ENCODE measurements around the gene NSD1. TPM values are rescaled to one million over a fixed set of nuclear protein-coding genes. Genes with fewer than 3 reads are reported as not detected.

NSD1 gene
- total RNA-seq, 2 donors from 2014 or later = 29.8 to 32.0 TPM

DNA sequence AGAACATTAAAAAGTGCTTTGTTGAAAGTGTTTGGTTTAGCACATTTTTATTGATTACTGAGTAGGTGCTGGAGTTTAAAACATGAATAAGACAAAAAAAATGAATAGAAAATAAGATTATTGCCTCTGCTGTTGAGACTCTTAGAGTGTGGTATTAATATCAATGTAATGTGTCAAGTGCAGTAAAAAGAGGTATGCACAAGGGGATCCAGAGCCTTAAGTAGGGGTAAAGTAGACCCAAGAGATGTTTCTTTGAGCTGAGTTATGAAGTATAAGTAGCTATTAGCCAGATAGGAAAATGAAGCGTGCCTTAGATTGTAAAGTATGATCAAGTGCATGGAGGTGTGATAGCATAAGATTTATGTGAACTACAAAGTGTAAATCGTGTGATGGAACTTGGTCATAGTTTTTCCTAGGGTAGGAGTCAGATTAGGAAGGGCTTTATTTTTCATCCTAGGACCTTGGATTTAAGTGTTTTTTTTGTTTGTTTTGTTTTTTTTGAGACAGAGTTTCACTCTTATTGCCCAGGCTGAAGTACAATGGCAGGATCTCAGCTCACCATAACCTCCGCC is 45.2 kb downstream of the NSD1 start:
- ATAC-seq (no peak), DNase-seq (no peak)
- Histone ChIP-seq H3K9me3 (no peaks in the 10 kb centered on the region), H3K27me3 (no peaks in the 10 kb centered on the region), H3K4me3 (no peak overlapping the region), H3K36me3 (replicated peaks in 1 of 2; ENCODE audit: insufficient read depth in 1 of 2, low read depth in 2 of 2) (no peaks in the 10 kb centered on the region), H3K27ac (no peak overlapping the region), H3K4me1 (peaks cover 15% of the 10 kb centered on the region)
- 74 to 91% methylated on average over 3 of the region's 3 CpGs for WGBS, 2 donors
- intact Hi-C loops (cut with DNase I) = no loop called here
- no peak for TF ChIP-seq POLR2A (IDR thresholded peaks at IDR 0.05)
- TF ChIP-seq, protein P1, sequence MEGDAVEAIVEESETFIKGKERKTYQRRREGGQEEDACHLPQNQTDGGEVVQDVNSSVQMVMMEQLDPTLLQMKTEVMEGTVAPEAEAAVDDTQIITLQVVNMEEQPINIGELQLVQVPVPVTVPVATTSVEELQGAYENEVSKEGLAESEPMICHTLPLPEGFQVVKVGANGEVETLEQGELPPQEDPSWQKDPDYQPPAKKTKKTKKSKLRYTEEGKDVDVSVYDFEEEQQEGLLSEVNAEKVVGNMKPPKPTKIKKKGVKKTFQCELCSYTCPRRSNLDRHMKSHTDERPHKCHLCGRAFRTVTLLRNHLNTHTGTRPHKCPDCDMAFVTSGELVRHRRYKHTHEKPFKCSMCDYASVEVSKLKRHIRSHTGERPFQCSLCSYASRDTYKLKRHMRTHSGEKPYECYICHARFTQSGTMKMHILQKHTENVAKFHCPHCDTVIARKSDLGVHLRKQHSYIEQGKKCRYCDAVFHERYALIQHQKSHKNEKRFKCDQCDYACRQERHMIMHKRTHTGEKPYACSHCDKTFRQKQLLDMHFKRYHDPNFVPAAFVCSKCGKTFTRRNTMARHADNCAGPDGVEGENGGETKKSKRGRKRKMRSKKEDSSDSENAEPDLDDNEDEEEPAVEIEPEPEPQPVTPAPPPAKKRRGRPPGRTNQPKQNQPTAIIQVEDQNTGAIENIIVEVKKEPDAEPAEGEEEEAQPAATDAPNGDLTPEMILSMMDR (IDR thresholded peaks at IDR 0.05) = no peak

DNA sequence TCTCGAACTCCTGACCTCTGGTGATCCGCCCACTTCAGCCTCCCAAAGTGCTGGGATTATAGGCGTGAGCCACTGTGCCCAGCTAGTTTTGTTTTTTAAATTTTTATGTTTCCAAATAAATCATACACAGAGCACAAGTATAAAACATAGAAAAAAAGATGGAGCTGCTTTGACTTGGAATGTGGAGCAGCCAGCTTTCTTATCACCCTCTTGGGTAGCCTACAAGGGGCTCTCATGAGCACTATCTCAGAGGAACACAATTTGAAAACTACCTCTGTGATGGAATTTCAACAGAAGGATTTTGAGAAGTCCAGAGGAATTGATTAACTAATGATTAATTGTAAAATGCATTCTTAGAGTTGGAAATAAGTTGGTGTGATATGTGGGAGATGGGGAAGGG is 45.9 kb downstream of the NSD1 start:
- Histone ChIP-seq H3K9me3 (no peaks in the 10 kb centered on the region), H3K4me3 (no peak overlapping the region), H3K4me1 (peaks cover 15% of the 10 kb centered on the region), H3K27me3 (no peaks in the 10 kb centered on the region), H3K27ac (no peak overlapping the region), H3K36me3 (replicated peaks in 1 of 2; ENCODE audit: insufficient read depth in 1 of 2, low read depth in 2 of 2) (no peaks in the 10 kb centered on the region)
- no peak for DNase-seq
- WGBS, 2 donors = 83 to 88% methylated on average over 3 of the region's 3 CpGs
- intact Hi-C loops (cut with DNase I) = no loop called here
- TF ChIP-seq, protein P1 (IDR thresholded peaks at IDR 0.05) = no peak
- no peak for TF ChIP-seq POLR2A (IDR thresholded peaks at IDR 0.05)
- ATAC-seq = no peak

DNA sequence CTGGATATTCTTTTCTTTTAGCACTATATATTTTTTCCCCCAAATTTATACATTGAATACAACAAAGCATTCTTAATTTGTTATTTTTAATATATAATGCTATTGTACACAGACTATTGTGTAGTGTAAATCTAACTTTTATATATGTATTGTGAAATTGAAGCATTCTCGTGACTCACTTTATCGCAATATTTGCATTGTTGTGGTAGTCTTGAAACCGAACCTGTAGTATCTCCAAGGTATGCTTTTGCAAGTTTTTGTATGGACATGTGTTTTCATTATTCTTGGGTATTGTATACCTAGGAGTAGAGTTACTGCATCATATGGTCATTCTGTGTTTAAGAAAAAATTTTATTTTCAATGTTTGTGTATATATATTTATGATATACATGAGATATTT is 49.6 kb downstream of the NSD1 start:
- 90 to 99% methylated on average over 3 of the region's 3 CpGs for WGBS, 2 donors
- no peak overlapping the region for H3K27ac ChIP-seq
- intact Hi-C loops (cut with DNase I) = no loop called here
- H3K36me3 ChIP-seq (replicated peaks in 1 of 2; ENCODE audit: insufficient read depth in 1 of 2, low read depth in 2 of 2) = no peaks in the 10 kb centered on the region
- TF ChIP-seq, protein P1 (IDR thresholded peaks at IDR 0.05) = no peak
- TF ChIP-seq POLR2A (IDR thresholded peaks at IDR 0.05) = no peak
- H3K27me3 ChIP-seq = no peaks in the 10 kb centered on the region
- ATAC-seq = no peak
- H3K9me3 ChIP-seq = no peaks in the 10 kb centered on the region
- H3K4me3 ChIP-seq = no peak overlapping the region
- DNase-seq = no peak
- peaks cover 12% of the 10 kb centered on the region for H3K4me1 ChIP-seq

- Histone ChIP-seq H3K4me1 (peaks cover 4% of the 10 kb centered on the region), H3K36me3 (replicated peaks in 1 of 2; ENCODE audit: insufficient read depth in 1 of 2, low read depth in 2 of 2) (no peaks in the 10 kb centered on the region), H3K27me3 (no peaks in the 10 kb centered on the region), H3K27ac (no peak overlapping the region), H3K9me3 (no peaks in the 10 kb centered on the region), H3K4me3 (no peak overlapping the region)
- no peak for TF ChIP-seq POLR2A (IDR thresholded peaks at IDR 0.05)
- TF ChIP-seq, protein P1 (IDR thresholded peaks at IDR 0.05) = no peak
- intact Hi-C loops (cut with DNase I) = no loop called here
- ATAC-seq = no peak
- WGBS, 2 donors = 60 to 76% methylated on average over 3 of the region's 3 CpGs
- no peak for DNase-seq
Measured at GRCh38 chr5:177183766-177184360, 50.3 kb downstream of the NSD1 start.

DNA sequence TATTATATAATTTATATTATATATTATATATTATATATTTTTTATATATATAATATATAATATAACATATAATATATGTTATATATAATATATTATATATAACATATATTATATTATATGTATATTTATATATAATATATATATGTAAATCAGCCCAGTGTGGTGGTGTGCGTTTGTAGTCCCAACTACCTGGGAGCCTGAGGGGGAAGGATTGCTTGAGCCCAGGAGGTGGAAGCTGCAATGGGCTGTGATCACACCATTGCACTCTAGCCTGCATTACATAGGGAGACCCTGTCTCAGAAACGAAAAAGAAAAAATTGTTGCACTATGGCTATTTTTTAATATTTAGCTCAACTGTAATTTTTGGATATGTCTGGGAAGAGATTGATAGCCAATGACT is 52.4 kb downstream of the NSD1 start:
- no peaks in the 10 kb centered on the region for H3K9me3 ChIP-seq
- H3K27me3 ChIP-seq = no peaks in the 10 kb centered on the region
- intact Hi-C loops (cut with DNase I) = no loop called here
- 83 to 88% methylated on average over 2 of the region's 2 CpGs for WGBS, 2 donors
- no peaks in the 10 kb centered on the region for H3K36me3 ChIP-seq (replicated peaks in 1 of 2; ENCODE audit: insufficient read depth in 1 of 2, low read depth in 2 of 2)
- no peak overlapping the region for H3K27ac ChIP-seq
- no peak overlapping the region for H3K4me3 ChIP-seq
- no peak for DNase-seq
- no peaks in the 10 kb centered on the region for H3K4me1 ChIP-seq
- no peak for ATAC-seq
- no peak for TF ChIP-seq POLR2A (IDR thresholded peaks at IDR 0.05)
- TF ChIP-seq, protein P1 (IDR thresholded peaks at IDR 0.05) = no peak
